ENCODE measurements around the gene FOXP1. TPM values are rescaled to one million over a fixed set of nuclear protein-coding genes. Genes with fewer than 3 reads are reported as not detected.
A peak's percentile ranks its signal among the peaks of the same experiment; 100 is the strongest.

The FOXP1 gene
- total and polyA plus RNA-seq, 2 experiments from 2014 or later: 76.8 to 99.8 TPM

- H3K79me2 ChIP-seq: peaks cover 90% of the 10 kb centered on the region
- H2AFZ ChIP-seq: peak overlapping the region; percentile 29
- H3K36me3 ChIP-seq (replicated peaks; ENCODE audit: insufficient read depth, low read depth): no peaks in the 10 kb centered on the region
- peak overlapping the region; percentile 93 for H3K27ac ChIP-seq
- peaks cover 39% of the 10 kb centered on the region for H3K4me1 ChIP-seq (ENCODE audit: insufficient read depth)
- TF ChIP-seq EZH2 (IDR thresholded peaks at IDR 0.05; ENCODE audit: borderline replicate concordance): no peak
- no peak for TF ChIP-seq CTCF (IDR thresholded peaks at IDR 0.05; ENCODE audit: poor library complexity)
- TF ChIP-seq EZH2phosphoT487 (IDR thresholded peaks at IDR 0.05; ENCODE audit: low read depth, severe bottlenecking, unreplicated experiment): no peak
- H3K9me3 ChIP-seq (ENCODE audit: low read depth): no peaks in the 10 kb centered on the region
- H3K9me2 ChIP-seq (replicated peaks; ENCODE audit: insufficient read depth): no peaks in the 10 kb centered on the region
- DNase-seq (ENCODE audit: low spot score): no peak
- H3K4me2 ChIP-seq: peak overlapping the region; percentile 91
- no peaks in the 10 kb centered on the region for H3K27me3 ChIP-seq
- peak overlapping the region; percentile 76 for H3K4me3 ChIP-seq
- 1% methylated on average over 41 of the region's 46 CpGs for WGBS (ENCODE audit: low lambda C conversion rate, missing lambda C conversion rate)
- peaks cover 14% of the 10 kb centered on the region for H4K20me1 ChIP-seq (ENCODE audit: insufficient read depth, poor library complexity, severe bottlenecking)
Observed at GRCh38 chr3:71064291-71064955, 519.1 kb downstream of the FOXP1 start.

- peaks cover 90% of the 10 kb centered on the region for H3K79me2 ChIP-seq
- H3K4me1 ChIP-seq (ENCODE audit: insufficient read depth): peaks cover 38% of the 10 kb centered on the region
- H3K4me3 ChIP-seq: peak overlapping the region; percentile 76
- peak; percentile 35 for DNase-seq (ENCODE audit: low spot score)
- H2AFZ ChIP-seq: peak overlapping the region; percentile 29
- WGBS (ENCODE audit: low lambda C conversion rate, missing lambda C conversion rate): 2% methylated on average over 13 of the region's 13 CpGs
- no peaks in the 10 kb centered on the region for H3K27me3 ChIP-seq
- TF ChIP-seq EZH2 (IDR thresholded peaks at IDR 0.05; ENCODE audit: borderline replicate concordance) (no peak), EZH2phosphoT487 (IDR thresholded peaks at IDR 0.05; ENCODE audit: low read depth, severe bottlenecking, unreplicated experiment) (no peak), CTCF (IDR thresholded peaks at IDR 0.05; ENCODE audit: poor library complexity) (no peak)
- no peaks in the 10 kb centered on the region for H3K9me2 ChIP-seq (replicated peaks; ENCODE audit: insufficient read depth)
- peak overlapping the region; percentile 93 for H3K27ac ChIP-seq
- H3K4me2 ChIP-seq: peak overlapping the region; percentile 91
- no peaks in the 10 kb centered on the region for H3K36me3 ChIP-seq (replicated peaks; ENCODE audit: insufficient read depth, low read depth)
- peaks cover 15% of the 10 kb centered on the region for H4K20me1 ChIP-seq (ENCODE audit: insufficient read depth, poor library complexity, severe bottlenecking)
- no peaks in the 10 kb centered on the region for H3K9me3 ChIP-seq (ENCODE audit: low read depth)
Observed at GRCh38 chr3:71063773-71064290, 519.7 kb downstream of the FOXP1 start.

- peak overlapping the region; percentile 93 for H3K27ac ChIP-seq
- H3K4me2 ChIP-seq: peak overlapping the region; percentile 91
- H3K4me3 ChIP-seq: peak overlapping the region; percentile 76
- H3K79me2 ChIP-seq: peaks cover 90% of the 10 kb centered on the region
- H3K27me3 ChIP-seq: no peaks in the 10 kb centered on the region
- peaks cover 38% of the 10 kb centered on the region for H3K4me1 ChIP-seq (ENCODE audit: insufficient read depth)
- WGBS (ENCODE audit: low lambda C conversion rate, missing lambda C conversion rate): 41% methylated on average over 6 of the region's 6 CpGs
- no peaks in the 10 kb centered on the region for H3K36me3 ChIP-seq (replicated peaks; ENCODE audit: insufficient read depth, low read depth)
- no peak overlapping the region for H2AFZ ChIP-seq
- TF ChIP-seq EZH2phosphoT487 (IDR thresholded peaks at IDR 0.05; ENCODE audit: low read depth, severe bottlenecking, unreplicated experiment): no peak
- no peak for TF ChIP-seq EZH2 (IDR thresholded peaks at IDR 0.05; ENCODE audit: borderline replicate concordance)
- no peak for TF ChIP-seq CTCF (IDR thresholded peaks at IDR 0.05; ENCODE audit: poor library complexity)
- no peaks in the 10 kb centered on the region for H3K9me2 ChIP-seq (replicated peaks; ENCODE audit: insufficient read depth)
- peaks cover 15% of the 10 kb centered on the region for H4K20me1 ChIP-seq (ENCODE audit: insufficient read depth, poor library complexity, severe bottlenecking)
- no peaks in the 10 kb centered on the region for H3K9me3 ChIP-seq (ENCODE audit: low read depth)
- no peak for DNase-seq (ENCODE audit: low spot score)
Observed at GRCh38 chr3:71062952-71063772, 520.4 kb downstream of the FOXP1 start.
